HEK293T (cell line): ENCODE results near the gene TLE1.

Experiments
- BHLHE40 ChIP-seq: fragments of 450-650 bp; IDR thresholded peaks from 2 replicates; pipeline ENCODE4 v1.6.1; 2016; ENCODE audit warnings: mild to moderate bottlenecking, moderate library complexity, borderline replicate concordance
- CTBP1 ChIP-seq: fragments of 450-650 bp; IDR thresholded peaks from 2 replicates; pipeline ENCODE4 v1.6.1; 2016; ENCODE audit warnings: borderline replicate concordance
- ELF4 ChIP-seq: fragments of 450-650 bp; IDR thresholded peaks from 2 replicates; pipeline ENCODE4 v1.6.1; 2017; ENCODE audit warnings: antibody characterized with exemption
- FOXA1 ChIP-seq: fragments of 450-650 bp; IDR thresholded peaks from 2 replicates; pipeline ENCODE4 v1.6.1; 2016; ENCODE audit warnings: mild to moderate bottlenecking
- FOXK2 ChIP-seq: fragments of 450-650 bp; IDR thresholded peaks from 2 replicates; pipeline ENCODE4 v1.6.1; 2016; ENCODE audit warnings: mild to moderate bottlenecking
- FOXM1 ChIP-seq: fragments of 450-650 bp; IDR thresholded peaks from 2 replicates; pipeline ENCODE4 v1.6.1; 2017; ENCODE audit warnings: mild to moderate bottlenecking, borderline replicate concordance
- HDGF ChIP-seq: fragments of 450-650 bp; IDR thresholded peaks from 2 replicates; pipeline ENCODE4 v1.6.1; 2017; ENCODE audit warnings: antibody characterized with exemption, borderline replicate concordance
- LEF1 ChIP-seq: fragments of 450-650 bp; IDR thresholded peaks from 2 replicates; pipeline ENCODE4 v1.6.1; 2017; ENCODE audit warnings: mild to moderate bottlenecking, borderline replicate concordance
- NFRKB ChIP-seq: fragments of 450-650 bp; IDR thresholded peaks from 2 replicates; pipeline ENCODE4 v1.6.1; 2016; ENCODE audit warnings: mild to moderate bottlenecking, moderate library complexity
- PKNOX1 ChIP-seq: fragments of 450-650 bp; IDR thresholded peaks from 2 replicates; pipeline ENCODE4 v1.6.1; 2016
- SP1 ChIP-seq: fragments of 450-650 bp; IDR thresholded peaks from 2 replicates; pipeline ENCODE4 v1.6.1; 2017
- SUZ12 ChIP-seq: fragments of 450-650 bp; IDR thresholded peaks from 2 replicates; pipeline ENCODE4 v1.6.1; 2016; ENCODE audit warnings: mild to moderate bottlenecking
- TARDBP ChIP-seq: fragments of 450-650 bp; IDR thresholded peaks from 2 replicates; pipeline ENCODE4 v1.6.1; 2016
- ZNF384 ChIP-seq: fragments of 450-650 bp; IDR thresholded peaks from 2 replicates; pipeline ENCODE4 v1.6.1; 2016

GRCh38 chr9:81548911-81549310 is 140.4 kb downstream of the TLE1 start:
- TF ChIP-seq SP1 (no peak), BHLHE40 (no peak), CTBP1 (no peak), LEF1 (no peak), FOXA1 (no peak), FOXK2 (no peak), ELF4 (no peak), ZNF384 (no peak), HDGF (no peak), FOXM1 (no peak), PKNOX1 (peak; percentile 49), SUZ12 (no peak), NFRKB (no peak), TARDBP (no peak)
